ENCODE results near the gene NYNRIN.
A peak's percentile ranks its signal among the peaks of the same experiment; 100 is the strongest.
"Not testable (repeated sequence)": the region's sequence is repeated elsewhere in the genome, so short reads cannot be mapped to it uniquely, and the experiment has no call there.

Gene NYNRIN

GRCh38 chr14:24369907-24370687 lies 28.7 kb upstream of the NYNRIN start:
- H3K4me3 ChIP-seq (ENCODE audit: control insufficient read depth, low read depth, low read length), result no peak overlapping the region
- no peak for DNase-seq (ENCODE audit: low read depth)
- no peak for TF ChIP-seq CTCF (conservative IDR thresholded peaks at IDR 0.05; ENCODE audit: control insufficient read depth, insufficient read depth, low read depth, low read length)

GRCh38 chr14:24370748-24371147 lies 28.1 kb upstream of the NYNRIN start:
- no peak for DNase-seq (ENCODE audit: low read depth)
- TF ChIP-seq CTCF (conservative IDR thresholded peaks at IDR 0.05; ENCODE audit: control insufficient read depth, insufficient read depth, low read depth, low read length), result no peak
- H3K4me3 ChIP-seq (ENCODE audit: control insufficient read depth, low read depth, low read length), result no peak overlapping the region

- H3K4me3 ChIP-seq (ENCODE audit: control insufficient read depth, low read depth, low read length); DNase-seq (ENCODE audit: low read depth): not testable (repeated sequence)
Measured at GRCh38 chr14:24371605-24372004, 27.2 kb upstream of the NYNRIN start.

GRCh38 chr14:24372701-24373416 lies 25.9 kb upstream of the NYNRIN start:
- peak; percentile 71 for DNase-seq (ENCODE audit: low read depth)
- TF ChIP-seq CTCF (conservative IDR thresholded peaks at IDR 0.05; ENCODE audit: control insufficient read depth, insufficient read depth, low read depth, low read length), result no peak

GRCh38 chr14:24376448-24377070 lies 22.2 kb upstream of the NYNRIN start:
- DNase-seq (ENCODE audit: low read depth), result no peak
- TF ChIP-seq CTCF (conservative IDR thresholded peaks at IDR 0.05; ENCODE audit: control insufficient read depth, insufficient read depth, low read depth, low read length), result no peak
- H3K4me3 ChIP-seq (ENCODE audit: control insufficient read depth, low read depth, low read length), result no peak overlapping the region

More at GRCh38 chr14:24372701-24373416, 25.9 kb upstream of the NYNRIN start:
- H3K4me3 ChIP-seq (ENCODE audit: control insufficient read depth, low read depth, low read length), result no peak overlapping the region

- H3K4me3 ChIP-seq (ENCODE audit: control insufficient read depth, low read depth, low read length), result no peak overlapping the region
- no peak for TF ChIP-seq CTCF (conservative IDR thresholded peaks at IDR 0.05; ENCODE audit: control insufficient read depth, insufficient read depth, low read depth, low read length)
- no peak for DNase-seq (ENCODE audit: low read depth)
Measured at GRCh38 chr14:24377126-24377525, 21.7 kb upstream of the NYNRIN start.

- no peak overlapping the region for H3K4me3 ChIP-seq (ENCODE audit: control insufficient read depth, low read depth, low read length)
- no peak for TF ChIP-seq CTCF (conservative IDR thresholded peaks at IDR 0.05; ENCODE audit: control insufficient read depth, insufficient read depth, low read depth, low read length)
- no peak for DNase-seq (ENCODE audit: low read depth)
Measured at GRCh38 chr14:24377657-24378056, 21.1 kb upstream of the NYNRIN start.

Data from fibroblast of mammary gland (primary cell).